HG03432 (cell line): ENCODE measurements around the gene C16orf46.

Source experiments
- ATAC-seq: cut with Tn5 transposase; IDR thresholded peaks from one replicate; pipeline ENCODE4 v1.9.1; 2021; ENCODE audit warnings: mild to moderate bottlenecking, moderate library complexity; ENCODE audit not compliant: unreplicated experiment

Gene C16orf46

GRCh38 chr16:81076566-81077075 is 417 bp downstream of the C16orf46 start:
- peak; percentile 86 for ATAC-seq

- ATAC-seq: no peak
These were observed 3.3 kb downstream of the C16orf46 start for GRCh38 chr16:81073560-81074330.

GRCh38 chr16:81071805-81072204 is 5.2 kb downstream of the C16orf46 start:
- no peak for ATAC-seq

- ATAC-seq: no peak
These were observed 6.1 kb downstream of the C16orf46 start for GRCh38 chr16:81070979-81071378.

GRCh38 chr16:81069063-81069462 is 8.0 kb downstream of the C16orf46 start:
- ATAC-seq: no peak

- no peak for ATAC-seq
These were observed 9.9 kb downstream of the C16orf46 start for GRCh38 chr16:81067166-81067565.

GRCh38 chr16:81066681-81067080 is 10.4 kb downstream of the C16orf46 start:
- ATAC-seq: no peak

GRCh38 chr16:81061871-81062608 is 15.0 kb downstream of the C16orf46 start:
- no peak for ATAC-seq

- ATAC-seq: no peak
These were observed 15.8 kb downstream of the C16orf46 start for GRCh38 chr16:81061307-81061640.

GRCh38 chr16:81060576-81061306 is 16.3 kb downstream of the C16orf46 start:
- no peak for ATAC-seq

GRCh38 chr16:81053761-81054160 is 23.3 kb downstream of the C16orf46 start:
- no peak for ATAC-seq

- no peak for ATAC-seq
These were observed 34.2 kb downstream of the C16orf46 start for GRCh38 chr16:81042821-81043220.

- ATAC-seq: no peak
These were observed 35.3 kb downstream of the C16orf46 start for GRCh38 chr16:81041696-81042095.

- no peak for ATAC-seq
These were observed 36.2 kb downstream of the C16orf46 start for GRCh38 chr16:81040842-81041241.

- ATAC-seq: no peak
These were observed 36.9 kb downstream of the C16orf46 start for GRCh38 chr16:81040131-81040530.

GRCh38 chr16:81036751-81037350 is 40.2 kb downstream of the C16orf46 start:
- ATAC-seq: no peak

GRCh38 chr16:81035975-81036750 is 40.9 kb downstream of the C16orf46 start:
- peak; percentile 60 for ATAC-seq

GRCh38 chr16:81035398-81035974 is 41.6 kb downstream of the C16orf46 start, which contains the start of gene ATMIN:
Gene ATMIN (plus strand): TSS chr16:81035842. CDS start chr16:81035871, 29 bp downstream.
- ATAC-seq: peak; percentile 93

GRCh38 chr16:81029930-81030604 is 47.0 kb downstream of the C16orf46 start:
- no peak for ATAC-seq
